Karpas-422 (cell line): ENCODE measurements around the gene NSDHL. TPM values are rescaled to one million over a fixed set of nuclear protein-coding genes. Genes with fewer than 3 reads are reported as not detected.
"Not testable (repeated sequence)": the region's sequence is repeated elsewhere in the genome, so short reads cannot be mapped to it uniquely, and the experiment has no call there.

ENCODE experiments used
- DNase-seq: peaks from one replicate; pipeline ENCODE4 v3.0.0-alpha.2; 2015
- H2AFZ ChIP-seq: fragments of 200-600 bp; sonication (generic); 2 replicates; pipeline ENCODE4 v1.6.1; 2014; ENCODE audit warnings: antibody characterized with exemption, low read length, mixed read lengths
- H3K27ac ChIP-seq: fragments of 200-600 bp; sonication (generic); 2 replicates; pipeline ENCODE4 v1.5.1; 2014; ENCODE audit warnings: mild to moderate bottlenecking, low read length, moderate library complexity
- H3K27me3 ChIP-seq: fragments of 200-600 bp; sonication (generic); 2 replicates; pipeline ENCODE4 v1.6.1; 2014; ENCODE audit warnings: low read length, mixed read lengths
- H3K36me3 ChIP-seq: fragments of 200-600 bp; sonication (generic); 2 replicates; pipeline ENCODE4 v1.6.1; 2014; ENCODE audit warnings: low read length, mixed read lengths; ENCODE audit not compliant: insufficient read depth
- H3K4me1 ChIP-seq: fragments of 200-600 bp; sonication (generic); 2 replicates; pipeline ENCODE4 v1.6.1; 2014; ENCODE audit warnings: mild to moderate bottlenecking, low read length, mixed read lengths
- H3K4me2 ChIP-seq: fragments of 200-600 bp; sonication (generic); 2 replicates; pipeline ENCODE4 v1.6.1; 2014; ENCODE audit warnings: low read length, low read depth, mild to moderate bottlenecking; ENCODE audit not compliant: poor library complexity, severe bottlenecking
- H3K4me3 ChIP-seq: fragments of 200-600 bp; sonication (generic); 2 replicates; pipeline ENCODE4 v1.5.1; 2014; ENCODE audit warnings: mild to moderate bottlenecking, antibody characterized with exemption, low read length, mixed read lengths
- H3K79me2 ChIP-seq: fragments of 200-600 bp; sonication (generic); 2 replicates; pipeline ENCODE4 v1.6.1; 2014; ENCODE audit warnings: mild to moderate bottlenecking, low read length, mixed read lengths
- H3K9ac ChIP-seq: fragments of 200-600 bp; sonication (generic); 2 replicates; pipeline ENCODE4 v1.6.0; 2014; ENCODE audit warnings: low read length
- H3K9me2 ChIP-seq: fragments of 200-600 bp; sonication (generic), shearing (Covaris generic); replicated peaks from 2 replicates; pipeline ENCODE4 v1.6.0; 2014; ENCODE audit warnings: mild to moderate bottlenecking, low read length, moderate library complexity; ENCODE audit not compliant: insufficient read depth
- H3K9me3 ChIP-seq: fragments of 300-700, 200-600 bp; sonication (generic); 2 replicates; pipeline ENCODE4 v1.6.1; 2014; ENCODE audit warnings: low read length, mixed read lengths
- H4K20me1 ChIP-seq: fragments of 200-600 bp; sonication (generic); 2 replicates; pipeline ENCODE4 v1.6.1; 2014; ENCODE audit warnings: mild to moderate bottlenecking, antibody characterized with exemption, low read length, low read depth; ENCODE audit not compliant: insufficient read depth
- total RNA-seq: library from RNA; depleted of rRNA; stranded (reverse); fragments of >200 nt; shearing (Covaris generic); gene quantifications from 2 replicates; pipeline ENCODE4 v1.2.3, GENCODE V29; 2014; ENCODE audit warnings: low replicate concordance

The NSDHL gene
- total RNA-seq, 1 experiment from 2014 or later: 23.6 TPM

GRCh38 chrX:152832520-152832919 is 1.7 kb downstream of the NSDHL start:
- Histone ChIP-seq H3K79me2 (peaks cover 38% of the 10 kb centered on the region), H3K36me3 (peaks cover 8% of the 10 kb centered on the region; the same call in 1 of the 2 replicates), H3K4me1 (peaks cover 18% of the 10 kb centered on the region), H3K9me3 (no peaks in the 10 kb centered on the region), H2AFZ (no peak overlapping the region), H3K27ac (no peak overlapping the region), H3K4me2 (peak overlapping the region; percentile 76), H4K20me1 (no peaks in the 10 kb centered on the region), H3K9me2 (no peaks in the 10 kb centered on the region), H3K4me3 (peak overlapping the region; percentile 84; the same call in 1 of the 2 replicates), H3K27me3 (no peaks in the 10 kb centered on the region), H3K9ac (peak overlapping the region; percentile 84; the same call in 1 of the 2 replicates)
- peak; percentile 19 for DNase-seq

GRCh38 chrX:152833378-152833777 is 2.5 kb downstream of the NSDHL start:
- no peaks in the 10 kb centered on the region for H4K20me1 ChIP-seq
- H3K27me3 ChIP-seq: no peaks in the 10 kb centered on the region
- peaks cover 8% of the 10 kb centered on the region; the same call in 1 of the 2 replicates for H3K36me3 ChIP-seq
- no peak overlapping the region for H3K27ac ChIP-seq
- H3K9me2 ChIP-seq: no peaks in the 10 kb centered on the region
- H3K4me3 ChIP-seq: no peak overlapping the region
- H3K9me3 ChIP-seq: no peaks in the 10 kb centered on the region
- no peak overlapping the region for H2AFZ ChIP-seq
- peaks cover 18% of the 10 kb centered on the region for H3K4me1 ChIP-seq
- no peak for DNase-seq
- no peak overlapping the region for H3K4me2 ChIP-seq
- H3K9ac ChIP-seq: no peak overlapping the region
- H3K79me2 ChIP-seq: peaks cover 38% of the 10 kb centered on the region

- not testable (repeated sequence) for DNase-seq
These were observed 4.6 kb downstream of the NSDHL start for GRCh38 chrX:152835470-152835869.

GRCh38 chrX:152842772-152843338 is 12.0 kb downstream of the NSDHL start:
- Histone ChIP-seq H3K4me1 (peaks cover 3% of the 10 kb centered on the region; the same call in 1 of the 2 replicates), H4K20me1 (0 out of 2 replicates have a peak, but pooled peaks cover 5% of the 10 kb centered on the region), H3K9me3 (no peaks in the 10 kb centered on the region), H3K79me2 (peaks cover 38% of the 10 kb centered on the region), H3K36me3 (0 out of 2 replicates have a peak, but pooled peaks cover 4% of the 10 kb centered on the region), H3K27me3 (no peaks in the 10 kb centered on the region), H3K27ac (no peak overlapping the region), H3K9ac (no peak overlapping the region), H3K4me2 (no peak overlapping the region), H2AFZ (no peak overlapping the region), H3K9me2 (no peaks in the 10 kb centered on the region), H3K4me3 (no peak overlapping the region)
- no peak for DNase-seq

More at GRCh38 chrX:152835470-152835869, 4.6 kb downstream of the NSDHL start:
- not testable (repeated sequence) for H3K9me2 ChIP-seq, H2AFZ ChIP-seq, H3K27ac ChIP-seq, H3K9ac ChIP-seq, H3K36me3 ChIP-seq, H3K9me3 ChIP-seq, H3K27me3 ChIP-seq, H3K4me1 ChIP-seq, H3K4me2 ChIP-seq, H3K4me3 ChIP-seq, H4K20me1 ChIP-seq
- peaks cover 39% of the 10 kb centered on the region for H3K79me2 ChIP-seq

DNA sequence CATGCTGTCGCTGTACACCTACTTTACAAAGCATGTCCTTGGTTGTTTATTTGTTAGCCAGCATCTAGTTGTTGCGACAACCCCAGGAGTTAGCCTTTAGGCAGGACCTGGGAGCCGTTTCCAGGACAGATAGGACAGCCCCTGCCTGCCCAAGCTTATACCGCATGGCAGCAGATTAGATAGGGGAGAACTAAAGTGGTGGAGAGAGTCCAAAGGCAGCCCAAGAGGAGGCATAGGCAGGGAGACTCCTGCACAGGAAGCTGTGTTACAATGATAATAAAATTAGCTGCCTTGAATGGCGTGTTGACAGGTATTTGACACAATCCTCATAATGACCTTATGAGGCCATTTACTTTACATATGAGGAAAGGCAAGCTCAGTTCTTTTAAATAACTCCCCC is 13.0 kb downstream of the NSDHL start:
- DNase-seq: no peak
- Histone ChIP-seq H3K9me2 (no peaks in the 10 kb centered on the region), H2AFZ (no peak overlapping the region), H3K36me3 (0 out of 2 replicates have a peak, but pooled peaks cover 4% of the 10 kb centered on the region), H3K4me2 (no peak overlapping the region), H3K9me3 (no peaks in the 10 kb centered on the region), H3K4me3 (no peak overlapping the region), H3K27me3 (no peaks in the 10 kb centered on the region), H4K20me1 (0 out of 2 replicates have a peak, but pooled peaks cover 5% of the 10 kb centered on the region), H3K4me1 (peaks cover 3% of the 10 kb centered on the region; the same call in 1 of the 2 replicates), H3K9ac (no peak overlapping the region), H3K27ac (no peak overlapping the region), H3K79me2 (peaks cover 38% of the 10 kb centered on the region)

DNA sequence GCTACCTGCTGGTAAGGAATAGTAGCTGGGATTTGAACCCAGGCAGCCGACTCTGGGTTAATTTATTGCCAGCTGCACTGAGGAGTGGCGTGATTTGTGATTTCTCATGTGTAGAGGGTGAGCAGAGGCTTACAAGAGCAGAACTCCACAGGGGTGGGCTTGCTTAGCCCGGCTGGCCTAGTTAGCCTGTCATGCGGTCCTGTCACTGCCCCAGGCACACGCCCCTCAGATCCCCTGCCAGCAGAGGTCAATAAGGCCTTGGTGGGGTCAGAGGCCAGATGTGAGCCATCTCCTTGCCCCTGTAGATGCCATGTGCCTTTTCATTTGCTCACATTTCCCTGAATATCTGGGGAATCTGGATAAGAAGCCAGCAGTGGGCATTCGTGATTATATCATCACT is 13.4 kb downstream of the NSDHL start:
- no peak overlapping the region for H3K4me3 ChIP-seq
- H3K9me2 ChIP-seq: no peaks in the 10 kb centered on the region
- H2AFZ ChIP-seq: no peak overlapping the region
- no peaks in the 10 kb centered on the region for H3K27me3 ChIP-seq
- peaks cover 3% of the 10 kb centered on the region; the same call in 1 of the 2 replicates for H3K4me1 ChIP-seq
- DNase-seq: no peak
- H4K20me1 ChIP-seq: 0 out of 2 replicates have a peak, but pooled peaks cover 5% of the 10 kb centered on the region
- no peak overlapping the region for H3K4me2 ChIP-seq
- H3K27ac ChIP-seq: no peak overlapping the region
- peaks cover 38% of the 10 kb centered on the region for H3K79me2 ChIP-seq
- 0 out of 2 replicates have a peak, but pooled peaks cover 4% of the 10 kb centered on the region for H3K36me3 ChIP-seq
- no peak overlapping the region for H3K9ac ChIP-seq
- H3K9me3 ChIP-seq: no peaks in the 10 kb centered on the region

- Histone ChIP-seq H3K9me2 (no peaks in the 10 kb centered on the region), H3K4me2 (no peak overlapping the region), H4K20me1 (0 out of 2 replicates have a peak, but pooled peaks cover 5% of the 10 kb centered on the region), H3K27me3 (no peaks in the 10 kb centered on the region), H2AFZ (no peak overlapping the region), H3K9ac (no peak overlapping the region), H3K4me1 (peaks cover 3% of the 10 kb centered on the region; the same call in 1 of the 2 replicates), H3K9me3 (no peaks in the 10 kb centered on the region), H3K27ac (no peak overlapping the region), H3K36me3 (0 out of 2 replicates have a peak, but pooled peaks cover 4% of the 10 kb centered on the region), H3K79me2 (peaks cover 34% of the 10 kb centered on the region), H3K4me3 (no peak overlapping the region)
- no peak for DNase-seq
These were observed 14.9 kb downstream of the NSDHL start for GRCh38 chrX:152845618-152846240.

DNA sequence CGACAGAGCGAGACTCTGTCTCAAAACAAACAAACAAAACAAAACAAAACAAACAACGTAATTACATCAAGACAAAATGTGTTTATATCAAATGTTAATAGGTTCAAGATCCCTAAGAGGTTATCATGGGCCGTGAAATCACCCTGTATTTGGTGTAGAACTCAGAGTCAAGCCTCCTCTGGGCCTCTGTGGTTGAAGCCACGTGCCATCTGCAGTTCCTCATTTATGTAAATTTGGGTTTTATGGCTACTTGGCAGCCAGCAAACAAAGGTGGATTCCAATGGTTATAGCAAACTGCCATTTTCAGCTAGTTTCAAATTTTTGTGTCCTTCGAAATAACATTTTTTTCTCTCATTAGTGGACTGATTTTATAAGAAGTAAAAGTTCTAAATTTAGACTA is 16.4 kb downstream of the NSDHL start:
- H3K9me2 ChIP-seq: no peaks in the 10 kb centered on the region
- H3K79me2 ChIP-seq: peaks cover 25% of the 10 kb centered on the region
- 0 out of 2 replicates have a peak, but pooled peaks cover 4% of the 10 kb centered on the region for H3K36me3 ChIP-seq
- H2AFZ ChIP-seq: no peak overlapping the region
- no peaks in the 10 kb centered on the region for H3K27me3 ChIP-seq
- H3K9ac ChIP-seq: no peak overlapping the region
- H3K27ac ChIP-seq: no peak overlapping the region
- no peak overlapping the region for H3K4me2 ChIP-seq
- no peak overlapping the region for H3K4me3 ChIP-seq
- peaks cover 3% of the 10 kb centered on the region; the same call in 1 of the 2 replicates for H3K4me1 ChIP-seq
- H4K20me1 ChIP-seq: 0 out of 2 replicates have a peak, but pooled peaks cover 5% of the 10 kb centered on the region
- no peaks in the 10 kb centered on the region for H3K9me3 ChIP-seq
- no peak for DNase-seq
